KBM-7 (cell line): ENCODE results near the gene RNF10.

Experiments
- DNase-seq: peaks from one replicate; pipeline ENCODE4 v3.0.0-alpha.2; 2015
- in situ Hi-C: fragments of 300-500 bp; cut with MboI; formaldehyde crosslinking; loops from 2 replicates; pipeline ENCODE4 v1.14.3; 2020; ENCODE audit warnings: low sequenced_read_pairs, low pct_unique_long_range_greater_than_20kb, mixed read lengths

Gene RNF10

DNA sequence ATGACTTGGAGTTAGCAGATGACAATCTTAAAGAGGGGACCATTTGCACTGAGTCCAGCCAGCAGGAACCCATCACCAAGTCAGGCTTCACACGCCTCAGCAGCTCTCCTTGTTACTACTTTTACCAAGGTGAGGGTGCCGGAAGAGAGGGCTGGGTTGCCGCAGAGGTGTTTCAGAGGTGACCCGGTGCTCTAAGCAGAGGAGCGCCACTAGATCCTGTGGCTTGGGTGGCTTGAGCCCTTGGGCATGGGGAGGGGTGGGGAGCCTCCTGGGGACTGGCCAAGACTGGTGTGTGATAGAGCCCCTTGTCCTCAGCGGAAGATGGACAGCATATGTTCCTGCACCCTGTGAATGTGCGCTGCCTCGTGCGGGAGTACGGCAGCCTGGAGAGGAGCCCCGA is 29.3 kb downstream of the RNF10 start:
- DNase-seq = no peak
- in situ Hi-C loops = no loop called here

DNA sequence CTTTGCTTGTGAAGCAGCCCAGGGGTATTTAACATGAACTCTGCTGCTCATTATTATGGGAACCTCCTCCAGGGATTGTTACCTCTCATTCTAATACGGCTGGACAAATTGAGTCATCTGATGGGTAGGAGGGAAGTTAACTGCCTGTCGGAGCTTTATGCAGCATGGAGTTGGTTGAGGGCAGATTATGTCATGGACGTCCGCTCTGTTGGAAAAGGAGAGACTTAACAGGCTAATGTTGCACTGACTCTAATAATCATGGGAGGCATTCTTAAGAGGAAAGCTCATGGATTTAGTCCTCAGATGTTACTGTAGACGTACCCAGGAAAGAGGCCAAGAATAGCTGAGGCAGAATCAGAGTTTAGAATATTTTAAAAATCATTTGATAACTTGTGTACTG is 37.1 kb downstream of the RNF10 start:
- no peak for DNase-seq
- in situ Hi-C loops = no loop called here

DNA sequence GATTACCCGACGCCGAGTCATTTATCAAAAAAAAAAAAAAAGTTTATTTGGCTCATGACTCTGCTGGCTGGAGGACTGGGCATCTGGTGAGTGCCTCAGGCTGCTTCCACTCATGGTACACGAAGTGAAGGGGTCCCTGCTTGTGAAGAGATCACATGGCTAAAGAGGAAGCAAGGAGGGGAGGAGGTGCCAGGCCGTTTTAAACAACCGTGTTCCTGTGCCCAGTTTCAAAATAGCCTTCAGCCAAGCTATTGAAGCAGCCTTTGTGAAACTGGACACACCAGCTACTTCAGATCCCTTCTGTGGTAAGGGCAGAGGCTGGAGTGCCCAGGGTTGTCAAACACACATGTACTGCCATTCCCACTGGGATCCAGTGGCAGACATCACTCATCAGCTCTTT is 39.4 kb downstream of the RNF10 start:
- in situ Hi-C loops = no loop called here
- no peak for DNase-seq

DNA sequence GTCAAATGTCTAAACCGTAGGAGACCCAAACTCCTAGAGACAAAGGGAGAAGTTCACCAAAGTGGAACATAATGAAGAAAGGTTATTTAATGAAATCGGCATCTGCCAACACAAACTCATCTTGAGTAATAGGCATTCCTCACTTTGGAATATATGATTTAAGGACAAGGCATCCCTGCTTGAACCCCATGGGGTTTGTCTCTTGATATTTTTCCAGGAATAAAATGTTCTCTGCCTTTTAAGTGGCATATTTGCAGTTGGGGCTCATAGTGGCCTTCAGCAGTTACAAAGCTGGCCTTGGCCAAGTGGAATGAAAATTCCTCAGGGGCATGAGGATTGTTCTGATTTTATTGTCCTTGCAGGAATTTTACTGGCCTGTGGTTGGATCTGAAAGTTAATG is 40.0 kb downstream of the RNF10 start:
- in situ Hi-C loops = no loop called here
- no peak for DNase-seq

DNA sequence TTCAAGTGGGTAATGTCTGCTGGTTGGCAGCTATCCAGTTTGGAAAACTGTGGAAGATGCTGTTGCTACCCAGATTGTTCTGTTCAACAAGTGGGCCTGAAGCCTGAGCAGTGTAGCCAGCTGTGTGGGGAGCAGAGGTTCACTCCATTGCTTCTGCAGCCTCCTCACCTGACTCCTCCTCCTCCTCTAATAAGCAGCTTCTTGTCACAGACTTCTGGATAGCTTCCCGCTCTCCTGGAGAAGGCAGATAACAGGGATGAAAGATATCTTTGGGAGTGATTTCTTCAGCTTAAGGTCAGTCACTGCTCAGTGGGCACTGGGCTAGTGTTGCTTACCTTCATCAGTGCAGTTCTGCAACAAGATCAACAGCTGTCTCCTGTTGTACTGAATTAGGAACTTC is 45.0 kb downstream of the RNF10 start:
- in situ Hi-C loops = no loop called here
- DNase-seq = no peak

DNA sequence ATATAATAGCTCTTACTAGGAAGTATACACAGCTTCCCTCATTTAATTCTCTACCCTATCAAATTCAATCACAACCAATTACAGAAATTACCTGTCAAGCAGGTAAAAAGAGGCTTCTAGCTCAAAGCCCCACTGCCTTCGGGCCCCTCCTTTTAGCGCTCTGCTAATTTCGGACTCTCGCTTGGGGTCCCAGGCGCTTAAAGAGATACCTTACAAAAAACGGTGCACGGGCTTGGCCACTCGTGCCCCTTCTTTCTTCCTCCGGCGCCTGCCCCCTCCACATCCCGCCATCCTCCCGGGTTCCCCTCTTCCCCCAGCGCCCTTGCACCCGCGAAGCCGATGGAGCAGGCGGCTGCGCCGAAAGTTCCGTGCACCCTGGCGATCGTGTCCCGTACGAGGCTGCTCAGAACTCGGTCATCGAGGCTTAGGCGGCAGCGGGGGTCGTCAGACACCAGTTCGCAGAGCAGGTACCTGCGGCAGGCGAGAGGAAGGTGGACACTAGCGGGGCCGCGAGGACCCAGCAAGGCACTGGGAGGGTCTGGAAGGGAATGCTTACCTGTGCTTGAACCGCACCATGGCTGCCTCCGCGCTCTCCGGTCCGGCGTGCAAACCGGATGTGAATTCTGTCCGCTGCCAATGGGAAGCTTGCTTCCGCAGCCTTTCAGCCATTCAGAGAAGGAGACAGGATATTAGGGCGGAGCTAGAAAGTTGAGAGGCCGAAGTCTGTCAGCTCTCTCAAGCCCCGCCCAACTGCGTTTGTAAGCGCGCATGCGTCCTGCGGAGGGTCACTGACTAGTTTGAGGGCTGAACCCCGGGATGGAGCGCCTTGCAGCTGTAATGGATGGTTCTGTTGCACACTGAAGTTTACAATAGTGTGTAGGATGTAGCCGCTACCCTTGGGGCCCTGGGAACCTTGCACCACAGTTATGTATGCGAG is 46.9 kb downstream of the RNF10 start, which contains the start of gene POP5:
Gene POP5, minus strand, starts transcription at position 616 of the 937 bp plus-strand sequence. Its CDS starts 40 bp downstream, at position 576.
- DNase-seq = peak; percentile 97
- in situ Hi-C loops = no loop called here

DNA sequence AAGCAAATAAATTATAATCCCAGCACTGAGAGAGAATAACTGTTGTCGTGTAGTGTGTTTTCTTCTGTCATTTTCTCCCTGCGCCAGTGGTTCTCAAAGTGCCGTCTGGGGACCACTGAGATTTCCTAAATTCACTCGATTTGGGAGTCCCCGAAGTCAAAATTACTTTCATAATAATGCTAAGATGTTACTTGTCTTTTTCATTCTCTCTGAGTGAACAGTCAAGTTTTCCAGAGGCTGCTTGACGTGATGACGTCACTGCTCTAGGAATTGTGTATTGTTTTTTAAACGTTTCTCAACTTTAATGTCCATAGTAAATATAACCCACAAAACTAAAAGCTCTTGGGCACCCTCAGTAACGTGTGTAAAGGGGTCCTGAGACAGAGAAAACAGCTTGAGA is 47.8 kb downstream of the RNF10 start:
- DNase-seq = no peak
- in situ Hi-C loops = no loop called here

DNA sequence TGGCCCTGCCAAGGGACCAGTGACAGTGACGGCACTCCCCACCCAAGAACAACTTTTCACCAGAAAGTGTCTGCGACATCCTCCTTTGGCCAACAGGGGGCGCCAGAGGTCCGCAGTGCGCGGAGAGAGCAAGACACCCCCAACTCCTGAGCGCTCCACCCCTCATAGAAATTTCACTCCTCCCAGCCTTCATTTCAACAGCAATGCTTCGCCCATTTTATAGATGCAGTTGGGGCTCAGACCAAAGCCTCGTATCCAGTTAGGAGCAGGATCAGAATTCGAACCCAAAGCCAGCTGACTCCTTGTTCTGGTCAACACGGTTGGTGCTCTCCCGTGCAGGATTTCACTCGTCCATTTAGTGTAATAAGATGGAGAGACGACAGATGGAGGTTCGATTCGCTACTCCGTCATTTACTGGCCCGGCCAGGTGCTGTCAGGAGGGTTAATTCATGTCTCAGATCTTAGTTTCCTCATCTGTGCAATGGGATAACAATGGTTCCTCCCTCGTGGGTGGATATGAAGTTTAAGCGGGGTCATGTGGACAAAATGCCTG is 49.4 kb downstream of the RNF10 start:
- in situ Hi-C loops = no loop called here
- peak; percentile 89 for DNase-seq

DNA sequence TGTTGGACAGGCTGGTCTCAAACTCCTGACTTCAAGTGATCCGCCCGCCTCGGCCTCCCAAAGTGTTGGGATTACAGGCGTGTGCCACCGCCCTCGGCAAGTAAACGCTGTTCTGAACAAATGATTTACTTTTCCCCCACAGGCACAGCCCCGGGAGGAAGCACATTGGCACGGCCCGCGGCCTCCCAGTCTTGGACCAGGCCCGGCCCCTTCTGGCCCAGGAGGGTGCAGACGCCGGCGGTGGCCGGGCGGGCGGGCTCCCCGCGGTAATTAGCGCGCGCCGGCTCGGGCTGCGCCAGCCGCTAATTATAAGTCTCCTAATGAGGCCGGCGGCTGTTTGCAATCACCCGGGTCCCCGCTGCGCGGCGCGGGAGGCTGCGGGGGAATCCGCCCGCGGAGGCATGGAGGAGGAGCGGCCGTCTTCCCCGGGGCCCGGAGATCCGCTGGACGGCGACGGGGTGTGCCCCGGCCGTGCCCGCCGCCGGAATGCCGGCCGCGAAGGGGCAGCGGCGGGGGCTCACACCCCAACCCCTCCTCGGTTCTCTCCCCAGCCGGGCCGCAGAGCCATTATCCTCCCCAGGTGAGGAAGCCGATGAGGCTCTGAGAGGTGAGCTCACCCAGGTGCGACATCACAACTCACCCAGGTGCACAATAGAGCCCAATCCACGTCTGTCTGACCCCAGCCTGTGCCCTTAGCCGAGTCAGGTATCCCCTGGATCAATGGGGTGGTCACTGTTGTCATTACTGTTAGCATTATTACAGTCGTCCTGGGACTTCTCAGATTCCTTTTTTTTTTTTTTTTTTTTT is 50.4 kb downstream of the RNF10 start:
- peak; percentile 54 for DNase-seq
- in situ Hi-C loops = no loop called here

DNA sequence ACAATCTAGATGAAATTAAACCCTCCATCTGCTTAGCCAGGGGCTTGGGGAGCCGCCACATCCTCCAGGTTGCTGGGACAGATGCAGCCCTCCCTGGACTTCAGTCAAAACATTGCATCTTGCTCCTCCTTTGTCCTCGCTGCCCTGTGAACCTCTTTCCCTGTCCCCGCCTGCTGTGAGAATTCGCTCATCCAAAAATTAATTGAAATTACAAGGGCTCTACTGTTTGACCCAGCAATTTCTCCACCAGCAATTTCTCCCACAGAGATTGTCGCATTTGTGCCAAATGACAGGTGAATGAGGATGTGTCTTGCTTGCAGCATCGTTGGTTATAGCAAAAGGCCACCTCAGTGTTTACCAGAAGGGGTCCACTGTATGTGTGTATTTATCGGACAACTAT is 52.0 kb downstream of the RNF10 start:
- DNase-seq = no peak
- in situ Hi-C loops = no loop called here

DNA sequence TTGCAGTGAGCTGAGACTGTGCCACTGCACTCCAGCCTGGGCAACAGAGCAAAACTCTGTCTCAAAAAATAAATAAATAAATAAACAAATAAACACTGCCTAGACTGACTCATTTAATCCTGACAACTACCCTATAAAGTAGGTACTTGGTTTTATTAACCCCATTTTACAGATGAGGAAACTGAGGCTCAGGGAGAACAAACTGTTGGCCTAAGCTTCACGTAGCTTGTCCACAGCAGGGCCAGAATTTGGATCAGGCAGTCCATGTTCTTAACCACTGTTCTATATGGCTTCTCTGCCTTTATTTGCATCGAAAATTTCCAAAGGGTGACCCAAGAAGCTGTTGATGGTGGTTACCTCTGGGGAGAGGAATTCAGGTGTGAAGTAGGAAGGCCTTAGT is 52.7 kb downstream of the RNF10 start:
- no peak for DNase-seq
- in situ Hi-C loops = no loop called here

DNA sequence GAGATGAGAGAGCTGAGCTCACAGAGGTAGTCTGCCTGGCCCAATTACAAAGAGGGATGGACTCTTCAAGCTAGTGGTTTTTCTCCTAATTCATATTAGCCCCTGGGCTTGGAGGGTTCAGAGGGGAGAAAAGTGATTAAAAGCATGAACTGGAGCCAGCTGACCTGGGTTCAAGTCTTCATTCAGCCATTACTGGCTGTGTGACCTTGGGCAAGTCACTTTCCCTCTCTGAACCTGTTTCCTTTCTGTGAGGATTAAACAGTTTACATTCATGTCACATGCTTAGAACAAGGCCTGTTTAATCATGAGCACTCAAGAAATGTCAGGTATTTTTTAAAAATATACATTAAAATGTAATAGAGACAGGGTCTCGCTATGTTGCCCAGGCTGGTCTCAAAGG is 54.2 kb downstream of the RNF10 start:
- no peak for DNase-seq
- in situ Hi-C loops = no loop called here

DNA sequence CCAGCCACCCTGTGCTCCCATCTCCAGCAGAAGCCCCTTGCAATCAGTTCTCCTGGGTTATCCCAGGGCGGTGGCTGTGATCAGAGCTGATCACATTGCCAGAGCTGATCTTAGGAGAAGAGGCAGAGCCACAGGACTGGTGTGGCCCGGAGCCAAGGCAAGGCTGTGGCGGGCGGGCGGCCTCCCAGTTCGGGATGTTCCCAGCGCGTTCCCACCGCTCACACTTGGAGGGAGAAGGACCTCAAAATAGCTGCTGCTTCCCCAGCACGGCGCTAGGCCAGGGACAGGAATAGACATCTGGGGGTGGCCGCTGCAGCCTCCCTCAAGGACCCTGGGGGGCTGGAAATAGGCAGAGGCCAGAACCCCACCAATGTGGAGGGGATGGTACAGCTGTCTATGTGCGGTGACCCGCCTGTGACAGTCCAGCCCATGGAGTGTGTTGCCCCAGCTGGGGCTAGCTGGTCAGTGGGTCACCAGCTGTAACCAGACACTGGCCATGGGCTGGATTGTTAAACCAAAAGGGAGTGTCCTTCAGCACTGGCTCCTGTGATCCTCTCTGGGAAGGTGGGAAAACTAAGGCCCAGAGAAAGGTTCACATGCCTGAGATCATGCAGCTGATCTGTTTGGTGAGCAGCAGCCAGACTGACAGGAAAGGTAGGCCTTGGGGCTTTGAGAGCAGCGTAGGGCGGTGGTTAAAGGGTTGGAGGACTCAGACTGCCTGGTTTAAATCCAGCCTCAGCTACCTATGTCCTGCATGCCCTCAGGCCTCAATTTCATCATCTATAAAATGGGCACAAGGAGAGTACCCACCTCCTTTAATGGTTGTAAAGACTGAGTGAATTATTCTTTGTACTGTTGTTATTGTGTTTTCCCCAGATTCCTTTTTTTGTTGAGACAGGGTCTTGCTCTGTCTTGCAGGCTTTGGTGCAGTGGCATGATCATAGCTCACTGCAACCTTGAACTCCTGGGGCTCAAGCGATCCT is 55.1 kb downstream of the RNF10 start:
- in situ Hi-C loops = no loop called here

DNA sequence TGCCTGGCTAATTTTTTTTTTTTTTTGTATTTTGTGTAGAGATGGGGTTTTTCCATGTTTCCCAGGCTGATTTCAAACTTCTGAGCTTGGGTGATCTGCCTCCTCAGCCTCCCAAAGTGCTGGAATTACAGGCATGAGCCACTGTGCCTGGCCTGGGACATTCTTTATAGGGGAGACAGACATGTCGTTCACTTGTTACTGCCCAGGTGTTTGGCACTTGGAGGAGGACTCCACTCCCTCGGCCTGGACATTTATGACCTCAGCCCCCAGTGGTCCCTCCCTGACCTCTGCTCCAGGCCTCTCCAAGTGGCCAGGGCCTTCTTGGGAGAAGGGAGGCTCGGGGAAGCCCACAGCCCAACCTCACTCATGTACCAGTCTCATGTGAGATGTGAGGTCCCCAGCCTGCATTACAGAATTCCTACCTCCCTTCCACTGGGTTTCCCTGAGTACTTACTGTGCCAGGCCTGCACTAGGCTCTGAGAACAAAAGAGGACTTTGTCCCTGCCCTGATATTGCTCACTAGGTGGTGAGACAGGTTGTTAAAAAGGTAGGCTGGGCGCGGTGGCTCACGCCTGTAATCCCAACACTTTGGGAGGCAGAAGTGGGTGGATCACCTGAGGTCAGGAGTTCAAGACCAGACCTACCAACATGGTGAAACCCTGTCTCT is 56.7 kb downstream of the RNF10 start:
- DNase-seq = no peak
- in situ Hi-C loops = no loop called here

More for the DNA sequence above, 55.1 kb downstream of the RNF10 start:
- no peak for DNase-seq

DNA sequence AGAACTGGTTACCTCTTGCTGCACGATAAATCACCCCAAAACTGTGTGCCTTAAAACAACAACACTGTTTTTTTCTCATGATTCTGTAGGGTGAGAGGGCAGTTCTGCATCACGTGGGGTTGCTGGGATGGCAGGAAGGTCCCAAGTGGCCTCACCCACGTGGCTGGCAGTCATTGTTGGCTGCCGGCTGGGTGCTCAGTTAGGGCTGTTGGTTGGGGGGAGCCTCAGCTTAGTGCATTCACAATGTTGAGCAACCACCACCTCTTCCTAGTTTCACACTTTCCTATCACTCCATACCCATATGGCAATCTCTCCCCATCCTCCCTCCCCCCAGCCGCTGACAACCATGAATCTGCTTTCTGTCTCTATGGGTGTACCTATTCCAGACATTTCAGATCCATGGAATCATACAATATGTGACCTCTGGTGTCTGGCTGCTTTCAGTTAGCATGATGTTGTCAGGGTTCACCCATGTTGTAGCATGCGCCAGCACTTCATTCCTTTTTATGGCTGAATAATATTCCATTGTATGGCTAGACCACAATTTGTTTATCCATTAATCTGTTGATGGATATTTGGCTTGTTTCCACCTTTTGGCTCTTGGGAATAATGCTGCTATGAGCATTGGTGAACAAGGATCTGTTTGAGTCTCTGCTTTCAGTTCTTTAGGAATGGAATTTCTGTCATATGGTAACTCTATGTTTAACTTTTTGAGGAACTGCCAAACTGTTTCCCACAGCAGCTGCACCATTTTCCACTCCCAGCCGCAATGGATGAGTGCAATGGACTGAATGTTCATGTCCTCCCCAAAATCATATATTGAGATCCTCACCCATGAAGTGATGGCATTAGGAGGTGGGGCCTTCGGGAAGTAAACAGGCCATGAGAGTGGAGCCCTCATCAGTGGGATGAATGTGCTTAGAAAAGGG is 58.2 kb downstream of the RNF10 start:
- no peak for DNase-seq
- in situ Hi-C loops = no loop called here

DNA sequence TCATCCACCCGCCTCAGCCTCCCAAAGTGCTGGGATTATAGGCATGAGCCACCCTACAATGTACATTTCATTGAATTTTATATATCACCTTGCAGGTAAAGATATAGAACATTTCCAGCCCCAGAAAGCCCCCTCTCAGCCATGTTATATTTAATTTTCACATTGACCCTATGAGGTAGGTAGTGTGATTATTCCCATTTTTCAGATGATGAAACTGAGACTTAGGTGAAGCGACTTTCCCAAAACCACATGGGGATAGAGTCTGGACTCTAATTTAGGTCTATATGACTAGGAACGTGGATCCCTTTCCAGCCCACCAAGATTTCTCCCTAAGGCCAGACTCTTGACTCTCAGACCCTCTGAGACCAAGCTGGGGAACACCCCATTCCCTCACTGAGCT is 62.7 kb downstream of the RNF10 start:
- DNase-seq = no peak
- in situ Hi-C loops = no loop called here

DNA sequence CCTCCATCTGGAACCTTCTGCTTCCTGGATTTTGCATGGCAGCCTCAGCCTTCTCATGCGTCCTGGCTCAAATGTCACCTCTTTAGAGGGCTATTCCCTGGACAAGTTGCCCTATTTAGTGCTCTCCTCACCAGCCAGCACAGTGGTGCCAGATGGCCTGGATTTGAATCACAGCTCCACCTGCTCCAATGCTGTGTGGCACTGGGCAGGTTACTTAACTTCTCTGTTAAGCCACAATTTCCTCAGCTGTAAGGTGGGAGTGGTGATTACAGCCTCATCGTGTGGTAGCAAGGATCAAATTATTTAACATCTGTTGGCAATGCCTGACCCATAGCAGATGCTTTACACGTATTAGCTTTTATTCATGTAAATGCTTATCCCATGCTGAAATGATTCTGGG is 63.7 kb downstream of the RNF10 start:
- no peak for DNase-seq
- in situ Hi-C loops = no loop called here
